GM10847 (cell line): ENCODE measurements around the gene TBPL1.

Experiments used
- POLR2A ChIP-seq: IDR thresholded peaks from 2 replicates; pipeline ENCODE4 v1.6.1; 2011; ENCODE audit not compliant: insufficient read length; ENCODE audit errors: extremely low read depth

The TBPL1 gene

GRCh38 chr6:133990321-133990720 lies 37.3 kb downstream of the TBPL1 start:
- no peak for TF ChIP-seq POLR2A

DNA sequence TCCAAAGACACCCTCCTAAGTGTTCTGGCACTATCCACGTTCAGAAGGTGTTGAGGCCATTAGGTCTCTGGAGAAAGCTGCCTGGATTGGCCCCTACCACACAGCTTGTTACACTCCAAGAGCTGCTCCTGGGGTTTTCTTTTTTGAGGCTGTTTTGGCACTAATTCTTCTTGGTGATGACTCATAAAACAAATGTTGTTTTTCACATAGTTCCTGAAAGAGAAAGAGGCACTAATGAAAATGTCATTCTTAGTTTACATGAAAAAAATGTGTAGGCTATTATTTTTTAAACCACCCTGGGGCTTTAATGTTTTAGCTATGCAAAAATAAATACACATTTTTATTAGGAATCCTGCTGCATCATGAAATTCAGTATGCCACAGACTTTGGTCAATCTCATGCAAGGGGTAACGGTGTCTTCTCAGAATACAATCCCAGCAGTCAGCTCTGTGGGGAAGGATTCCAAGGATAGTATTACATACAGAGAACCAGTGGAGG lies 38.1 kb downstream of the TBPL1 start:
- TF ChIP-seq POLR2A = no peak

DNA sequence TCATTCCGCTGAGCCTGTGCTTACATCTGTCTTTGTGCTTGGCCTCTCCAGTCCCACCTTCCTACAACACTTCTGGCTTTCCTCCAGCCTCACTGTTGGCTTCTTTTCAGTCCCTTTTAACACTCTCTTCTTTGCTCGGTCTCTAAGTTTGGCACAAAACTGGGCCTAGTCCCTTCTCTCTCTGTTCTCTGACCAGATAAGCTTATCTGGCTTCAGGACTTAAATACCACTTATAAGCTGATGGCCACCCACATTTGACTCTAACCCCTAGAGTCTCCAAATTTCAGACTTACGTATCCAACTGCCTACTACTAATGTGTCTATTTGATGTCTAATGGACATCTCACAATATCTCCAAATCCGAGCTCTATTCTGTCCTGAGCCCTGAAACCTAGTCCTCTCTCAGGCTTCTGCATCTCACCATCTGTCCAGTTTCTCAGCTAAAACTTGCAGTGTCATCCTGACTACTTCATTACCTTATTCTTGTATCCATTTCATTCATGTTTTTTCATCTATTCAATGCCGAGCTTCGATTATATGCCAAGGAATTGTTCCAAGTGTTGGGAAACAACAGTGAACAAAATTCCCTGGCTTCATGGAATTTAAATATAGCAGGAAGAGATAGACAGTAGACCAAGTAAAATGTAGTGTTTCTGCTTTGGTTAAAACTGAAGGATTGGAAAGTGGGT lies 40.1 kb downstream of the TBPL1 start:
- no peak for TF ChIP-seq POLR2A

DNA sequence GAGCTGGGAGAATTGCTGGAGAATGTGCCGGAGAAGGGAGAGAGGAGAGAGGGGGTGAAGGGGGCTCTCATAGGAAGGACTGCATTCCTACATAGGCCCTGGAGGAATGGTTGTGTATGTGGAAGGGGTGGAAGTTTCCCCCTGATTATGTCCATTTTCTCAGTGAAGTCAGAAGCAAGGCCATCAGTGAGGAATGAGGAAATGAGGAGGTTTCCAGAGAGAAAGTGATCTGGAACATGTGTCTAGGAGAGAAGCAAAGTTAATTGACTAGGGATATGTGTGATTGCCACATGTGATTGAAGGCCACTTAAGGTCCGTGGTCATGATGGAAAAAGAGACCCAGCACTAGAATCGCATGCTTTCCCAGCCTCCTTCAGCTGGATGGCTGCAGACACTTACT lies 42.3 kb downstream of the TBPL1 start:
- no peak for TF ChIP-seq POLR2A

DNA sequence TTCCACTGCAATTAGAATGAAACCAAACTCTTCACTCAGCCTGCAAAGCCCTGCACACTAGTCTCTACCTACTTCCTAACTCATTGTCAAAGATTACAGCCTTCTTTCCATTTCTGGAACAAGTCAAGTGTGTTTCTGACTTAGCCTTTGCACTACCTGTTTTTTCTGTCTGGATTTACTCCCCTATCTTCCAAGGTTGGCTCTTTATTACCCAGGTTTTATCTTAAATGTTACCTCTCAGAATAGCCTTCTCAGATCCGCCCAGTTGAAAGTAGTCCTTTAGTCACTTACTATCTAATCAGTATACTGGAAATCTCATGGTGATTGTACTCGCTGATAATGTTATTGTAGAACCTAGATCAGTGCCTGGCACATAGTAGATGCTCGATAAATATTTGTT lies 42.7 kb downstream of the TBPL1 start:
- TF ChIP-seq POLR2A = no peak

DNA sequence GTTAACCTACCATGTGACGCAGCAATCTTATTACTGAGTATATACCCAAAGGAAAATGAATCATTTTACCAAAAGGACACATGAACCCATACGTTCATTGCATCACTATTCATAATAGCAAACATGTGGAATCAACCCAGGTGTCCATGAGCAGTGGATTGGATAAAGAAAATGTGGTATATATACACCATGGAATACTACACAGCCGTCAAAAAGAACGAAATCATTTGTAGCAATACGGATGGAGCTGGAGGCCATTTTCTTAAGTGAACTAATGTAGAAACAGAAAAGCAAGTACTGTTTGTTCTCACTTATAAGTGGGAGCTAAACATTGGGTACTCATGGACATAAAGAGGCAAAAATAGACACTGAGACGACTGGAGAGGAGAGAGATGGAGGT lies 44.2 kb downstream of the TBPL1 start:
- TF ChIP-seq POLR2A = no peak

DNA sequence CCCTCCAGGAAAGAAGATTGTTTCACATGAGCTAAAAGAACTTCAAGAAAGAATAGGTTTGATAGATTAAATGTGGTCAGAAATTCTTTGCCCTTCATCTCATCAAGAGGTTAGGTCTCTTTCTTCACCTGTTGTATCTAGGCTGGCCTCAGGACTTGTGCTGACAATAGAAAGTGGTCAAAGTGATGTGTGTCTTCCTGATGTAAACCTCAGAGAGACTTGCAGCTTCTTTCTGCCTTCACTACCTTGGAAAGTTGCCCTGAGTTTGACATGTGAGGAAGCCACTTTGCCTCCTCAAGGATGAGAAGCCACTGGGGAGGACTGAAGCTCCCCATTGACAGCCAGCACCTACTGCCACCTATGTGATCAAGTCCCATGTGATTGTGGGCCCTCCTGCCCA lies 46.3 kb downstream of the TBPL1 start:
- TF ChIP-seq POLR2A = no peak

DNA sequence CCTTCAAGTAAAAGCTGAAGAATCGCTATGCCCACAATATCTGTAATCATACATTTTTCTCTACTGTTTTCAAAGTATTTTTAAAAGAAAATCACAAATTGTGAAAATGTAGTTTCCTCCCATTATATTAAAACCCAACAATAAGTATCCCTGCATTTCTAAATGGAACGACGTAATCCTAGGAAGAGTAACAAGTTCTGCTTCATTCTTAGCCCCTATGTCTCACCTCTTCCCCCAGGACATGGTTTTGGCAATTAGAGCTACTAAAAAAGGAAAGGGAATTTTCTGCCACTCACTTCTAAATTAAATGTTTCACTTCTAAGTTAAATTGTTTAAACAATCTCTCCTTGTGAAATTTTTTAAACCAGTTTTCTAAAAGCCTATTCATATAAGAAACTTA lies 47.4 kb downstream of the TBPL1 start:
- no peak for TF ChIP-seq POLR2A

- TF ChIP-seq POLR2A = no peak
Measured at GRCh38 chr6:134002821-134003220, 49.8 kb downstream of the TBPL1 start.

- TF ChIP-seq POLR2A = no peak
Measured at GRCh38 chr6:134003542-134003951, 50.5 kb downstream of the TBPL1 start.

GRCh38 chr6:134004714-134005113 lies 51.7 kb downstream of the TBPL1 start:
- TF ChIP-seq POLR2A = no peak

DNA sequence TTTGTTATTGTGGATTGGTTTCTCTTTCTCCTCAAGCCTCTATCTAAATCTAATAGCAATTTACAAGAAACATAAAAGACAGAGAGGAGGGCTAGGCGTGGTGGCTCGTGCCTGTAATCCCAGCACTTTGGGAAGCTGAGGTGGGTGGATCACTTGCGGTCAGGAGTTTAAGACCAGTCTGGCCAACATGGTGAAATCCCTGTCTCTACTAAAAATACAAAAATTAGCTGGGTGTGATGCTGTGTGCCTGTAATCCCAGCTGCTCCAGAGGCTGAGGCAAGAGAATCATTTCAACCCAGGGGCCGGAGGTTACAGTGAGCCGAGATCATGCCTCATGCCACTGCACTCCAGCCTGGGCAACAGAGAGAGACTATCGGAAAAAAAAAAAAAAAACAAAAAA lies 52.8 kb downstream of the TBPL1 start:
- TF ChIP-seq POLR2A = no peak

DNA sequence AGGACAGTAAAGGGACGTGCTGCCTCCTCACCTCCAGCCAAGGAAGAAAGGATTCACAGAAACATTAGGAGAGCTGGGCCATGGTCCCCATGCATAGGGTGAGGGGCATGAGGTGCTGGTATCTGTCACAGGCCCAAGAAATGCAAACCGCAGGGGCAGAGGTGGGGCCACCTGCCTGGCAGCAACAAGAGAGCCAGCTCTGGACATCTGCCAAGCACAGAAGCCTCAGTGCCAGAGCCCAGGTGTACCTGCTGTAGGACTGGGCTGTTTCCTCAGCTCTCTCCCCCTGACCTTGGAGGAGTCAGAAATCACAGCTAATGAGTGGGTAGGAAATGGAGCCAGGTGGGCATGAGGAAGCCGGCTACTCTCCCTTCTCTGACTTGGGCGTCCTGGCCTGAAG lies 54.1 kb downstream of the TBPL1 start:
- TF ChIP-seq POLR2A = no peak

- no peak for TF ChIP-seq POLR2A
Measured at GRCh38 chr6:134009876-134010275, 56.9 kb downstream of the TBPL1 start.

DNA sequence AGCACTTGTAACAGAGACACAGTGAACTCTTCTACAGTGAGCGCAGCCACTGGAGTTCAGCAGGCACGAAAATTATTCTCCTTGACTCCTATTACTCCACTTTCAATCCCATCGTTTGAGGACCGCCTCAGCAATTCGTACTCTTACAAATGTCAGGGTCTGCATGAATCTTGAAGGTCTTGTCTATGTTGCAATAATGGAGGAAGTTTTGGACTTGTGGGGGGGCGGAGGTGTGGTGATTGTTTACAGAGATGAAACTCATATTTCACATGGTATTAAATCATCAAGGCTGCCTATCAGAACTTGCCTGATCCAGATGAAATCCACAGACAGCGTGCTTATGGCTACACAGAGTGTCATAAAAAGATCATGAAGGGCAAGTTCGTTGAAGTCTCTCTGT lies 57.4 kb downstream of the TBPL1 start:
- no peak for TF ChIP-seq POLR2A

- TF ChIP-seq POLR2A = no peak
Measured at GRCh38 chr6:134010974-134011373, 58.0 kb downstream of the TBPL1 start.

DNA sequence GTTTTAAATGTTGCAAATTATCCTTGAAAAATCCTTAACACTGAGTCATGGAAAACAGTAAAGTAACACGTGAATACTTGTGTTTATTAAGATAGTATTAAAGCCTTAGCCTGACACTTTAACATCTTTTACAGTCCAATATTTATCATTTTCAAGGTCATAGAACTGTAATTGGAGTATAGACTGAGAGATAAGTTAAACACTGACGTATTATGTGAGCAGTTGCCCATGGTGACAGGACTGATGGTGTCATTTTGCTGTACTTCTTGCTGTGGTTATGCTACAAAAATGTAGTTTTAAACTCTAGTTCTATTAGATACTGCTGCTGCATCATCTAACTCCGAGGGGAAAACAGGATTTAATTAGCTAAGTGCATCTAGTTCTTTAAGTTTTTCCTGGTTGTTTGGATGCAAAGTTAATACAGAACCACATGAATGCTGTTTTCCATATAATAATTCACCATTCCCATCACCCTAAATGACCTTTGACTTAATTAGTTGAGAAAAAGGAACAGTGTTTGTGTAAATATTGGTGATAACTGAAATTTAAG lies 61.6 kb downstream of the TBPL1 start:
- TF ChIP-seq POLR2A = no peak

- TF ChIP-seq POLR2A = no peak
Measured at GRCh38 chr6:134015719-134016557, 62.9 kb downstream of the TBPL1 start.
